PFSK-1 (cell line): ENCODE measurements around the gene YWHAG.
A peak's percentile ranks its signal among the peaks of the same experiment; 100 is the strongest.

Source experiments
- FOXP2 ChIP-seq: optimal IDR thresholded peaks from 2 replicates; pipeline ENCODE3; 2011; ENCODE audit warnings: borderline replicate concordance, control low read depth, inconsistent platforms; ENCODE audit not compliant: insufficient read depth; ENCODE audit errors: extremely low read length, extremely low read depth
- POLR2AphosphoS5 ChIP-seq: IDR thresholded peaks from 2 replicates; pipeline ENCODE4 v1.6.1; 2012; ENCODE audit warnings: low read depth, mild to moderate bottlenecking, control low read depth, low read length, moderate library complexity
- SIN3A ChIP-seq: IDR thresholded peaks from 2 replicates; pipeline ENCODE4 v1.6.1; 2012; ENCODE audit warnings: mild to moderate bottlenecking, low read length, moderate library complexity, borderline replicate concordance; ENCODE audit not compliant: insufficient read depth
- TAF1 ChIP-seq: IDR thresholded peaks from 2 replicates; pipeline ENCODE4 v1.6.1; 2012; ENCODE audit warnings: low read length, control low read depth, borderline replicate concordance; ENCODE audit not compliant: insufficient read depth
- TF ChIP-seq, protein P1 (sequence below), 2 experiments: IDR thresholded peaks; 2 replicates each; pipeline versions ENCODE4 v1.6.1 to v1.8.0; 2011 to 2012; ENCODE audit warnings: low read depth in 2 of 2, low read length in 2 of 2, control low read depth in 1 of 2, inconsistent platforms in 1 of 2, mild to moderate bottlenecking in 1 of 2, moderate library complexity in 1 of 2; ENCODE audit not compliant: insufficient read depth in 1 of 2

The YWHAG gene

GRCh38 chr7:76358011-76358480 lies 745 bp downstream of the YWHAG start:
- TF ChIP-seq SIN3A (no peak), POLR2AphosphoS5 (no peak), FOXP2 (no peak)
- TF ChIP-seq, protein P1, sequence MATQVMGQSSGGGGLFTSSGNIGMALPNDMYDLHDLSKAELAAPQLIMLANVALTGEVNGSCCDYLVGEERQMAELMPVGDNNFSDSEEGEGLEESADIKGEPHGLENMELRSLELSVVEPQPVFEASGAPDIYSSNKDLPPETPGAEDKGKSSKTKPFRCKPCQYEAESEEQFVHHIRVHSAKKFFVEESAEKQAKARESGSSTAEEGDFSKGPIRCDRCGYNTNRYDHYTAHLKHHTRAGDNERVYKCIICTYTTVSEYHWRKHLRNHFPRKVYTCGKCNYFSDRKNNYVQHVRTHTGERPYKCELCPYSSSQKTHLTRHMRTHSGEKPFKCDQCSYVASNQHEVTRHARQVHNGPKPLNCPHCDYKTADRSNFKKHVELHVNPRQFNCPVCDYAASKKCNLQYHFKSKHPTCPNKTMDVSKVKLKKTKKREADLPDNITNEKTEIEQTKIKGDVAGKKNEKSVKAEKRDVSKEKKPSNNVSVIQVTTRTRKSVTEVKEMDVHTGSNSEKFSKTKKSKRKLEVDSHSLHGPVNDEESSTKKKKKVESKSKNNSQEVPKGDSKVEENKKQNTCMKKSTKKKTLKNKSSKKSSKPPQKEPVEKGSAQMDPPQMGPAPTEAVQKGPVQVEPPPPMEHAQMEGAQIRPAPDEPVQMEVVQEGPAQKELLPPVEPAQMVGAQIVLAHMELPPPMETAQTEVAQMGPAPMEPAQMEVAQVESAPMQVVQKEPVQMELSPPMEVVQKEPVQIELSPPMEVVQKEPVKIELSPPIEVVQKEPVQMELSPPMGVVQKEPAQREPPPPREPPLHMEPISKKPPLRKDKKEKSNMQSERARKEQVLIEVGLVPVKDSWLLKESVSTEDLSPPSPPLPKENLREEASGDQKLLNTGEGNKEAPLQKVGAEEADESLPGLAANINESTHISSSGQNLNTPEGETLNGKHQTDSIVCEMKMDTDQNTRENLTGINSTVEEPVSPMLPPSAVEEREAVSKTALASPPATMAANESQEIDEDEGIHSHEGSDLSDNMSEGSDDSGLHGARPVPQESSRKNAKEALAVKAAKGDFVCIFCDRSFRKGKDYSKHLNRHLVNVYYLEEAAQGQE (IDR thresholded peaks at IDR 0.05; ENCODE audit: insufficient read depth in 1 of 2, low read depth in 2 of 2, low read length in 2 of 2) = 0 out of 4 replicates have a peak, but pooled peaks of 1 of the 2 experiments have one; percentile 2

DNA sequence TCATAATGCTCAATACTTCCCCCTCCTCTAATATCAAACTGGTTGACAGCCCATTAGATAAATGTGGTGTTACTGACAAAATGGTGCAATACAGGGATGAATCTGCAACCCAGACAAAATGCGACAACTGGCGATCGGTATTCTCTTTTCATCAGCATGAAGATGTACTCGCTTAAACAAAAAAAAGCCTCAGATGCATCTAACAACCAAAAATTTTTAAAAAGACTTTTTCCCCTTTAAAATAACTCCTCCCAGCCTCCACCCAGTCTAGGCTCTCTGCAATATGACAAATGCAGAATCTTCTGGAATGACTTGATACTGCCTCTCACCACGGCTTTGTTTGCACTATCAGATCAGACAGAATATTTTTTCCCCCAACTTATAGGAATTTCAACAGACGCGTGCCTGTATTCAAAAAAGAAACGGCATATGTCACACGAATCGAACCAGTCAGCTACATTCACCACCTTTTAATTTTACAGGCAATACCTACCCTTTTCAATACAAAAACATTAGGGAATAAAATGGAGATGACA lies 1.2 kb downstream of the YWHAG start:
- TF ChIP-seq TAF1 = no peak
- TF ChIP-seq, protein P1 (IDR thresholded peaks at IDR 0.05; ENCODE audit: insufficient read depth in 1 of 2, low read depth in 2 of 2, low read length in 2 of 2) = no peak
- TF ChIP-seq FOXP2 = no peak
- no peak for TF ChIP-seq POLR2AphosphoS5

DNA sequence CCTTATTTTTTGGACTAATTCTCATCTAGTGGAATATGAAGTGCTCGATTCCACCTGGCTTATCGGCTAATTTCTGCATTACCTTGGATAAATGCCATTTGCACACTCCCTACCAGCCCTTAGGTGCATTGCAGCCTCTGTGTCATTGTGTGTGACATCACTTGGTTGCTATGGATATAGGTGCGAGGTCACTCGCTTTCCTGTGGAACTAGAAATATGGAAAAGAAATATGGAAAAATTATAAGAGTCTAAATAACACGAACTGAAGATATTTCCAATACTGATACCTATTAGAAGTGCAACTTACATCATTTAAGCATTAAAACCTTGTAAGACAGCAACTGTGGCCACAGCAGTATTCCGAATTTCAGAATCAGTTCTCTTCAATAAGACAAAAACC lies 2.0 kb downstream of the YWHAG start:
- TF ChIP-seq SIN3A (peak; percentile 36; the same call in 1 of the 2 replicates), TAF1 (no peak)
- TF ChIP-seq, protein P1 (IDR thresholded peaks at IDR 0.05; ENCODE audit: insufficient read depth in 1 of 2, low read depth in 2 of 2, low read length in 2 of 2) = no peak

- no peak for TF ChIP-seq FOXP2
- TF ChIP-seq, protein P1 (IDR thresholded peaks at IDR 0.05; ENCODE audit: insufficient read depth in 1 of 2, low read depth in 2 of 2, low read length in 2 of 2) = no peak
- no peak for TF ChIP-seq SIN3A
- no peak for TF ChIP-seq POLR2AphosphoS5
- TF ChIP-seq TAF1 = no peak
Observed at GRCh38 chr7:76356115-76356514, 2.7 kb downstream of the YWHAG start.

- TF ChIP-seq TAF1 (no peak), FOXP2 (no peak), SIN3A (no peak), POLR2AphosphoS5 (no peak)
- TF ChIP-seq, protein P1 (IDR thresholded peaks at IDR 0.05; ENCODE audit: insufficient read depth in 1 of 2, low read depth in 2 of 2, low read length in 2 of 2) = no peak
Observed at GRCh38 chr7:76354981-76355730, 3.6 kb downstream of the YWHAG start.
